Loucy (cell line): ENCODE measurements around the gene RRP7A.
"Not testable (repeated sequence)": the region's sequence is repeated elsewhere in the genome, so short reads cannot be mapped to it uniquely, and the experiment has no call there.

Experiments used
- H2AFZ ChIP-seq: fragments of 200-600 bp; sonication (generic); 2 replicates; pipeline ENCODE4 v1.6.0; 2016; ENCODE audit warnings: antibody characterized with exemption, mild to moderate bottlenecking, low read length, moderate library complexity
- H3F3A ChIP-seq: fragments of 200-600 bp; 2 replicates; pipeline ENCODE4 v1.6.0; 2016; ENCODE audit warnings: antibody characterized with exemption, low read depth, mild to moderate bottlenecking
- H3K27me3 ChIP-seq: fragments of 200-600 bp; sonication (generic); 2 replicates; pipeline ENCODE4 v1.6.1; 2014; ENCODE audit warnings: low read length, mild to moderate bottlenecking; ENCODE audit not compliant: insufficient read depth, poor library complexity, severe bottlenecking
- H3K36me3 ChIP-seq: fragments of 200-600 bp; sonication (generic); 2 replicates; pipeline ENCODE4 v1.6.1; 2016; ENCODE audit warnings: low read length; ENCODE audit not compliant: insufficient read depth
- H3K4me1 ChIP-seq: fragments of 200-600 bp; sonication (generic); 2 replicates; pipeline ENCODE4 v1.5.1; 2014; ENCODE audit warnings: low read length, mild to moderate bottlenecking; ENCODE audit not compliant: insufficient read depth, poor library complexity, severe bottlenecking
- H3K4me2 ChIP-seq: fragments of 200-600 bp; sonication (generic); 2 replicates; pipeline ENCODE4 v1.6.0; 2014; ENCODE audit warnings: antibody characterized with exemption, low read length, low read depth, mild to moderate bottlenecking; ENCODE audit not compliant: poor library complexity, severe bottlenecking
- H3K4me3 ChIP-seq: fragments of 200-600 bp; sonication (generic); 2 replicates; pipeline ENCODE4 v1.5.1; 2014; ENCODE audit warnings: low read length, mild to moderate bottlenecking, mixed read lengths; ENCODE audit not compliant: poor library complexity, severe bottlenecking
- H3K79me2 ChIP-seq: fragments of 200-600 bp; sonication (generic); 2 replicates; pipeline ENCODE4 v1.6.1; 2014; ENCODE audit warnings: low read length; ENCODE audit not compliant: insufficient read depth
- H3K9ac ChIP-seq: fragments of 200-600 bp; sonication (generic); 2 replicates; pipeline ENCODE4 v1.6.0; 2014; ENCODE audit warnings: mild to moderate bottlenecking, low read depth, low read length, moderate library complexity; ENCODE audit not compliant: poor library complexity, severe bottlenecking
- H3K9me2 ChIP-seq: fragments of 200-600 bp; sonication (generic); replicated peaks from 2 replicates; pipeline ENCODE4 v1.6.1; 2016; ENCODE audit warnings: low read depth, low read length, mixed read lengths
- H3K9me3 ChIP-seq: fragments of 200-600 bp; sonication (generic); 2 replicates; pipeline ENCODE4 v1.6.1; 2014; ENCODE audit warnings: mild to moderate bottlenecking, antibody characterized with exemption, low read length, low read depth; ENCODE audit not compliant: insufficient read depth
- H4K20me1 ChIP-seq: fragments of 200-600 bp; sonication (generic); 2 replicates; pipeline ENCODE4 v1.6.0; 2014; ENCODE audit warnings: antibody characterized with exemption, low read length, mild to moderate bottlenecking; ENCODE audit not compliant: insufficient read depth, poor library complexity, severe bottlenecking
- EZH2phosphoT487 ChIP-seq: fragments of 200-600 bp; IDR thresholded peaks from 2 replicates; pipeline ENCODE4 v1.6.1; 2018; ENCODE audit warnings: antibody characterized with exemption, mild to moderate bottlenecking, moderate library complexity, borderline replicate concordance
- TF ChIP-seq, protein P1 (sequence below): fragments of 200-600 bp; sonication (generic); conservative IDR thresholded peaks from 2 replicates; pipeline ENCODE4 v1.5.1; 2014; ENCODE audit warnings: mild to moderate bottlenecking, antibody characterized with exemption, low read length

RRP7A gene

DNA sequence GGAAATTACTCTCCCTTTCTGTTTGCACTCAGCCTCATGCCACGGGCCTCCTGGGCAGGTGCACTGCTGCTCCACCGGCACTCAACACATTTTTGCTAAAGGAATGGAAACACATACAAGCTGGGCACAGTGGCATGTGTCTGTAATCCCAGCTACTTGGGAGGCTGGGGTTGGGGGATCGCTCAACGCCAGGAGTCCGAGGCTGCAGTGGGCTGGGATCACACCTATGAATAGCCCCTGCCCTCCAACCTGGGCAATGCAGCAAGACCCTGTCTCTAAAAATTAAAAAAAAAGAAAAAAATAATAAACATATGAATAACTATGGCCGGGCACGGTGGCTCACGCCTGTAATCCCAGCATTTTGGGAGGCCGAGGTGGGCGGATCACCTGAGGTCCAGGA, 30.6 kb downstream of the RRP7A start:
- Histone ChIP-seq H3K36me3 (no peaks in the 10 kb centered on the region), H3F3A (no peaks in the 10 kb centered on the region), H3K4me2 (no peak overlapping the region), H3K27me3 (no peaks in the 10 kb centered on the region), H3K4me3 (no peak overlapping the region), H3K4me1 (no peaks in the 10 kb centered on the region), H4K20me1 (no peaks in the 10 kb centered on the region), H3K9me2 (no peaks in the 10 kb centered on the region), H3K9ac (no peak overlapping the region), H3K9me3 (no peaks in the 10 kb centered on the region), H3K79me2 (no peaks in the 10 kb centered on the region), H2AFZ (no peak overlapping the region)
- TF ChIP-seq EZH2phosphoT487: no peak
- TF ChIP-seq, protein P1, sequence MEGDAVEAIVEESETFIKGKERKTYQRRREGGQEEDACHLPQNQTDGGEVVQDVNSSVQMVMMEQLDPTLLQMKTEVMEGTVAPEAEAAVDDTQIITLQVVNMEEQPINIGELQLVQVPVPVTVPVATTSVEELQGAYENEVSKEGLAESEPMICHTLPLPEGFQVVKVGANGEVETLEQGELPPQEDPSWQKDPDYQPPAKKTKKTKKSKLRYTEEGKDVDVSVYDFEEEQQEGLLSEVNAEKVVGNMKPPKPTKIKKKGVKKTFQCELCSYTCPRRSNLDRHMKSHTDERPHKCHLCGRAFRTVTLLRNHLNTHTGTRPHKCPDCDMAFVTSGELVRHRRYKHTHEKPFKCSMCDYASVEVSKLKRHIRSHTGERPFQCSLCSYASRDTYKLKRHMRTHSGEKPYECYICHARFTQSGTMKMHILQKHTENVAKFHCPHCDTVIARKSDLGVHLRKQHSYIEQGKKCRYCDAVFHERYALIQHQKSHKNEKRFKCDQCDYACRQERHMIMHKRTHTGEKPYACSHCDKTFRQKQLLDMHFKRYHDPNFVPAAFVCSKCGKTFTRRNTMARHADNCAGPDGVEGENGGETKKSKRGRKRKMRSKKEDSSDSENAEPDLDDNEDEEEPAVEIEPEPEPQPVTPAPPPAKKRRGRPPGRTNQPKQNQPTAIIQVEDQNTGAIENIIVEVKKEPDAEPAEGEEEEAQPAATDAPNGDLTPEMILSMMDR: no peak

DNA sequence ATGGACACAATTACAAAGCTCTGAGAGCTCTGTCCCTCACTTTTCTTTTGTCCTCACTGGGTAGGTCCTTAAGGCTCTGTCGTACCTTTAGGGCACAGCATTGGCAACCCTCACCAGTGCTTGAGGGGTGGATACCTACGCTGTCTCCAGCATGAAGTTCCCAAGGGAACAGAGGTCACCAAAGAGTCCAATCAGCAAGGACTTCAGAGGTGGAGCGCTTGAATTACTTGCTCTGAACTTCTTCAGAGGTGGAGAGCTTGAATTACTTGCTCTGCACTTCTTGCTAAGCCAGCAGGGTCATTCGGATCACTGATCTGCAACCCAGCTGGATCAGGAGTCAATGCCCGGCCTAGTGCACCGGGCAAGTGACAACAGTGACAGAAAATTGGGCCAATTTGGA, 35.1 kb downstream of the RRP7A start:
- H3K9me3 ChIP-seq: no peaks in the 10 kb centered on the region
- no peaks in the 10 kb centered on the region for H3K4me1 ChIP-seq
- H2AFZ ChIP-seq: no peak overlapping the region
- no peaks in the 10 kb centered on the region for H3F3A ChIP-seq
- no peaks in the 10 kb centered on the region for H3K9me2 ChIP-seq
- no peak overlapping the region for H3K9ac ChIP-seq
- no peak overlapping the region for H3K4me2 ChIP-seq
- H4K20me1 ChIP-seq: no peaks in the 10 kb centered on the region
- H3K27me3 ChIP-seq: no peaks in the 10 kb centered on the region
- no peak overlapping the region for H3K4me3 ChIP-seq
- no peaks in the 10 kb centered on the region for H3K36me3 ChIP-seq
- TF ChIP-seq, protein P1: no peak
- TF ChIP-seq EZH2phosphoT487: no peak
- H3K79me2 ChIP-seq: no peaks in the 10 kb centered on the region

DNA sequence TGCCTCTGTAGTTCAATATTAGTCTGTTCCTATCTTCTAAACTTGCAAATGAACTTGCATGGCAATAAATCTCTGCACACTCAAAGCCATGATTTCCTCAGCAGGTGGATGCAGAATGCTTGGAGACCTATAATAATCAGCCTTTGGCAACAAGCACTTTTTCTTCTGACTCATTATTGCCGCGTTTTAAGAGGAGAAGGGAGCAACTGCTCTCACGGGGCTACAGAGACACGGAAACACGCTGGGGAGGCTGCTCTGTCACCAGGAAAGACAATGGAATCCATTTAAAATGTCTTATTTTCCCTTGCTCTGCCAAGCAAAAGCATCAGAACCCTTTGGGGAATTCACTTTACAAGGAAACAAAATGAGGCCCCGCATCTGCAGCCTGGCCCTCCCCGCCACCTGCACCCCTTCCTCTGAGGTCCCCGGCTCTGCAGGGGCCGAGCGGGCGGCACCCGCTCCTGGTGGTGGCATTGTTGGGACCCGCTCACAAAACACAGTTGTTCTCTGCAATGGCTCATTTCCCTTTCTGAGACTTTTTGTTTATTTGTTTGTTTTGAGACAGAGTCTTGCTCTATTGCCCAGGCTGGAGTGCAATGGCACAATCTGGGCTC, 35.9 kb downstream of the RRP7A start:
- H3K9ac ChIP-seq, H3K9me2 ChIP-seq, H4K20me1 ChIP-seq, H3K27me3 ChIP-seq, H3K4me3 ChIP-seq, H3F3A ChIP-seq, H2AFZ ChIP-seq, H3K9me3 ChIP-seq, H3K79me2 ChIP-seq, H3K36me3 ChIP-seq, H3K4me1 ChIP-seq, H3K4me2 ChIP-seq: not testable (repeated sequence)

DNA sequence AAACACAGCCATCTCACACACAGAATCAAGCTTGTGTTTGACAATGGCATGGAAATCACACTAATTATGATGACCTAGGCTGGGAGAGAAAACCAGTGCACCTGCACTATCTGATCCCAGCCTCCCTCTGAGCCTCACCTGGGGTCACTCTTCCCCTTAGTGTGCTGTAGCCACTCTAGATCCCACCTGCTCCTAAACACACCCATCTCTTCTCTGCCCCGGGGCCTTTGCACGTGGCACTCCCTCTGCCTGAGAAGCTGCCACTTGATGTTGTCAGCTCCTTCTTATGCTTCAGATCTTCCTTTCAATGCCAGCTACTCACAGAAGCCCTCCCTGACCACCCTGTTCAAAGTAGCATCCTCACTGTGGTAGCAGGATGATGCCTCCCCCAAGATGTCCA, 44.5 kb downstream of the RRP7A start:
- Histone ChIP-seq H3K4me2 (no peak overlapping the region), H3K27me3 (no peaks in the 10 kb centered on the region), H4K20me1 (no peaks in the 10 kb centered on the region), H3K9ac (no peak overlapping the region), H3F3A (no peaks in the 10 kb centered on the region), H3K9me3 (no peaks in the 10 kb centered on the region), H3K36me3 (no peaks in the 10 kb centered on the region), H3K9me2 (no peaks in the 10 kb centered on the region), H2AFZ (no peak overlapping the region), H3K4me1 (peaks cover 6% of the 10 kb centered on the region), H3K79me2 (no peaks in the 10 kb centered on the region), H3K4me3 (no peak overlapping the region)
- no peak for TF ChIP-seq EZH2phosphoT487
- TF ChIP-seq, protein P1: no peak
